ENCODE results near the gene MYO1E.

GRCh38 chr15:59242649-59243048 lies 130.0 kb downstream of the MYO1E start:
- no peak for TF ChIP-seq PATZ1 (CRISPR knock-in tag; IDR thresholded peaks at IDR 0.05; ENCODE audit: borderline replicate concordance)
- TF ChIP-seq CREB5 (CRISPR knock-in tag; IDR thresholded peaks at IDR 0.05; ENCODE audit: low read depth), result no peak
- TF ChIP-seq ZC3H10 (CRISPR knock-in tag; IDR thresholded peaks at IDR 0.05), result no peak
- TF ChIP-seq OSR1 (CRISPR knock-in tag; IDR thresholded peaks at IDR 0.05), result no peak
- no peak for TF ChIP-seq CSDC2 (CRISPR knock-in tag; IDR thresholded peaks at IDR 0.05)
- no peak for TF ChIP-seq GLIS3 (CRISPR knock-in tag; IDR thresholded peaks at IDR 0.05)
- no peak for TF ChIP-seq ZFP3 (CRISPR knock-in tag; IDR thresholded peaks at IDR 0.05)
- TF ChIP-seq ZFP30 (CRISPR knock-in tag; IDR thresholded peaks at IDR 0.05), result no peak
- no peak for TF ChIP-seq RARB (CRISPR knock-in tag; IDR thresholded peaks at IDR 0.05)
- TF ChIP-seq CSRNP3 (CRISPR knock-in tag; IDR thresholded peaks at IDR 0.05), result no peak
- no peak for TF ChIP-seq ZNF70 (CRISPR knock-in tag; IDR thresholded peaks at IDR 0.05)
- no peak for TF ChIP-seq PPARA (CRISPR knock-in tag; IDR thresholded peaks at IDR 0.05; ENCODE audit: borderline replicate concordance)
- TF ChIP-seq ZNF8 (CRISPR knock-in tag; IDR thresholded peaks at IDR 0.05), result no peak
